Body of pancreas (tissue), 4 donors: ENCODE results near the gene BUD31.

Source experiments
- CTCF ChIP-seq, 7 experiments: fragments of 450-650 bp in 4 of 7; fragments of 200-600 bp in 3 of 7; sonication (generic) in 3 of 7; IDR thresholded peaks; one replicate each; pipeline ENCODE4 v1.5.1; 2016 to 2019; ENCODE audit warnings: antibody characterized with exemption in 7 of 7
- POLR2A ChIP-seq, 3 donors: fragments of 450-650 bp; IDR thresholded peaks; one replicate each; pipeline ENCODE4 v1.6.1; 2016; ENCODE audit warnings: antibody characterized with exemption in 3 of 3, mild to moderate bottlenecking in 2 of 3

- TF ChIP-seq CTCF (IDR thresholded peaks at IDR 0.05), result no peak
- TF ChIP-seq POLR2A (IDR thresholded peaks at IDR 0.05), result no peak
These were observed 49.2 kb upstream of the BUD31 start for GRCh38 chr7:99359465-99360154.
